Measurements from ENCODE around the gene OSGIN1.

OSGIN1 gene, protein sequence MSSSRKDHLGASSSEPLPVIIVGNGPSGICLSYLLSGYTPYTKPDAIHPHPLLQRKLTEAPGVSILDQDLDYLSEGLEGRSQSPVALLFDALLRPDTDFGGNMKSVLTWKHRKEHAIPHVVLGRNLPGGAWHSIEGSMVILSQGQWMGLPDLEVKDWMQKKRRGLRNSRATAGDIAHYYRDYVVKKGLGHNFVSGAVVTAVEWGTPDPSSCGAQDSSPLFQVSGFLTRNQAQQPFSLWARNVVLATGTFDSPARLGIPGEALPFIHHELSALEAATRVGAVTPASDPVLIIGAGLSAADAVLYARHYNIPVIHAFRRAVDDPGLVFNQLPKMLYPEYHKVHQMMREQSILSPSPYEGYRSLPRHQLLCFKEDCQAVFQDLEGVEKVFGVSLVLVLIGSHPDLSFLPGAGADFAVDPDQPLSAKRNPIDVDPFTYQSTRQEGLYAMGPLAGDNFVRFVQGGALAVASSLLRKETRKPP

DNA sequence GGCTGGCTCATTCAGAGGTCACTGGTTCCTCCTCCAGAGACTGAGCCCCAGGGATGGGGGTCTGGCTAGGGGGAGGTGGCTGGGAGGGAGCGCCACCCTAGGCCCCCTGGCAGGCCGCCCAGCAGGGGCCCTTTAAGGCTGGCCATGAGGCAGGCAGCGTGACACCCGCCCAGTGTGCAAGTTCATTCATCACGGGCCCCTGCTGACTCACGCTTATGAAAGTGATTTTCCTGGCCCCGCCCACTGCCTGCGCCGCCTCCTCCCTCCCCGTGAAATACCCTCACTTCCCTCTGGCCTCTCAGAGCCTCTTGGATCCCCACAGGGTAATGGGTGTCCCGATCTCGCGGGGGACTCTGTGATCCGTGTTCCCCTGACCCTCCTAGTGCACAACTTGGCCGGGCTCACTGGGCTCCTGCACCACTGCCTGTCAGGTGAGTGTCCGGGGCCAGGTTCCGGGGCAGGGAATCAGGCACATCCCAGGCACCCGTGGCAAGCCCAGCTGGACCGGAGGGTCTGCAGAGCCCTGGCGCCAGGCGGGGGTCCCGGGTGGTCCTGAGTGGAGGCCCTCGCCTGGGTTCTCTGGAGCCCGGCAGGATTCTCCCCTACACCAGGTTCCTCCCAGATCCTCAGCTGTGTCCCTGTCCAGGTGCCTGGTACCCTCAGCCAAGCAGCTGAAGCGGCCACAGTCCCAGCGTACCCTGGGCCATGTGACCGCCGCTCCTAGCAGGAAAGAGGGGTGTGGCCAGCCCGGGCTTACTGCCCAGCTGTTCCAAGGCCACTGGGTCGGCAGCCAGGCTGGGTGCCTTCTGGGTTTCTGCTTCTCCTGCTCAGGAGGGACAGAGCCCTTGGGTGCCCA, at the start of gene OSGIN1:
TSS of gene OSGIN1 (plus strand) at position 301 of the 856 bp plus-strand sequence. CDS start 4,432 bp downstream, outside the sequence.
- TF ChIP-seq, protein P1, sequence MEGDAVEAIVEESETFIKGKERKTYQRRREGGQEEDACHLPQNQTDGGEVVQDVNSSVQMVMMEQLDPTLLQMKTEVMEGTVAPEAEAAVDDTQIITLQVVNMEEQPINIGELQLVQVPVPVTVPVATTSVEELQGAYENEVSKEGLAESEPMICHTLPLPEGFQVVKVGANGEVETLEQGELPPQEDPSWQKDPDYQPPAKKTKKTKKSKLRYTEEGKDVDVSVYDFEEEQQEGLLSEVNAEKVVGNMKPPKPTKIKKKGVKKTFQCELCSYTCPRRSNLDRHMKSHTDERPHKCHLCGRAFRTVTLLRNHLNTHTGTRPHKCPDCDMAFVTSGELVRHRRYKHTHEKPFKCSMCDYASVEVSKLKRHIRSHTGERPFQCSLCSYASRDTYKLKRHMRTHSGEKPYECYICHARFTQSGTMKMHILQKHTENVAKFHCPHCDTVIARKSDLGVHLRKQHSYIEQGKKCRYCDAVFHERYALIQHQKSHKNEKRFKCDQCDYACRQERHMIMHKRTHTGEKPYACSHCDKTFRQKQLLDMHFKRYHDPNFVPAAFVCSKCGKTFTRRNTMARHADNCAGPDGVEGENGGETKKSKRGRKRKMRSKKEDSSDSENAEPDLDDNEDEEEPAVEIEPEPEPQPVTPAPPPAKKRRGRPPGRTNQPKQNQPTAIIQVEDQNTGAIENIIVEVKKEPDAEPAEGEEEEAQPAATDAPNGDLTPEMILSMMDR (conservative IDR thresholded peaks at IDR 0.05): no peak
- peak within 1 kb of the TSS; percentile 83 for H3K27ac ChIP-seq

DNA sequence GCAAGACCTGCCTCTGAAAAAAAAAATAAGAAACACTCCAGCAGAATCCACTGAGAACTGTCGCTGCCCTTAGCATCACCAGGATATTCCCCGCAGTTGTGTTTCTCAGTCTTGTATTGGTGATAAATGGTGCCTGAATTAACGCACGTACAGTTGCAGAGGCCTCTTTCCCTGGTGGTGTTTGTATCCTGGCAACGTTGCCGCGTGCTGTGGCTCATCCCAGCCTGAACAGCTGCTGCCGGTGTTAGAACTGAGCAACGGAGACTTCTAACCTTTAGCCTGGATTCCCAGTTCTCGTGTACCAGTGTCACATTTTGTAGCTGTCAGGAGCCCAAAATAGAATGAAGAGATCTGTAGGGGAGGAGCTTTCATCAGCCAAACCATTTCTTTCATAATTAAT, 49.3 kb upstream of the OSGIN1 start:
- H3K27ac ChIP-seq: no peak overlapping the region
- TF ChIP-seq, protein P1 (conservative IDR thresholded peaks at IDR 0.05): no peak

DNA sequence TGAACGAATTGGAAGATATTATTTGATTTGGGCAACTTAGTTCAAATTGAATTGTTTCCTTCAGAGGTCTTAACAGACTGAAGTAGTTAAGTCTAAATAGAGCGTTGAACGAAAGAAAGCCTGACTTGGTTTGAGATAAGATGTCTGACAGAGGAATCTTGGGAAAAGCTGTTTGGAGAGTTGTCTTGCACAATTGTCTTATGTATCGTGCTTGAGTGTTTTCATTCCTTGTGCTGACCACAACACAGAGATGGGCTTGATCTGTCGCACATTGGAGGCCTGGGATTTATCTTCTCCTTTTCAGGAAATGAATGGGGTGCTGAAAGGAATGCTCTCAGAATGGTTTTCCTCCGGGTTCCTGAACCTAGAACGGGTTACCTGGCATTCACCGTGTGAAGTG, 46.4 kb upstream of the OSGIN1 start:
- TF ChIP-seq, protein P1 (conservative IDR thresholded peaks at IDR 0.05): no peak
- H3K27ac ChIP-seq: no peak overlapping the region

DNA sequence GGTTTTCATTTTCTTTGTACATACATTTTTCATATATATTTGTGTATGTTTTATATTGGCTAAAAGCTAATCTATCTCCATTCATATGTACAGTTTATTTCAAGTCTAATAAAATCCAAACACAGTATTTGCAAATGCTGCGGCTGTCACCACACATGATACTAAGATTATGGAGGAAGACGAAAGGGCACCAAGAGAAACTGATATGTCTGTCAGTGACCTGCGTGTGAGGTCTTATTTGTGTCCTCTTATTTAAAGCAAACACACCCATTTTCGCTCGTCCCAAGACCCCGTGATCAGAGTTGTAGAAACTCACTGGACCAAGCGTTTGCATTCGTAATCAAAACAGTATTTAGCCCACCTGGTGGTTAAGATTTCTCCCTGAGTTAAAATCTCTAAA, 45.9 kb upstream of the OSGIN1 start:
- H3K27ac ChIP-seq: no peak overlapping the region
- TF ChIP-seq, protein P1 (conservative IDR thresholded peaks at IDR 0.05): no peak

DNA sequence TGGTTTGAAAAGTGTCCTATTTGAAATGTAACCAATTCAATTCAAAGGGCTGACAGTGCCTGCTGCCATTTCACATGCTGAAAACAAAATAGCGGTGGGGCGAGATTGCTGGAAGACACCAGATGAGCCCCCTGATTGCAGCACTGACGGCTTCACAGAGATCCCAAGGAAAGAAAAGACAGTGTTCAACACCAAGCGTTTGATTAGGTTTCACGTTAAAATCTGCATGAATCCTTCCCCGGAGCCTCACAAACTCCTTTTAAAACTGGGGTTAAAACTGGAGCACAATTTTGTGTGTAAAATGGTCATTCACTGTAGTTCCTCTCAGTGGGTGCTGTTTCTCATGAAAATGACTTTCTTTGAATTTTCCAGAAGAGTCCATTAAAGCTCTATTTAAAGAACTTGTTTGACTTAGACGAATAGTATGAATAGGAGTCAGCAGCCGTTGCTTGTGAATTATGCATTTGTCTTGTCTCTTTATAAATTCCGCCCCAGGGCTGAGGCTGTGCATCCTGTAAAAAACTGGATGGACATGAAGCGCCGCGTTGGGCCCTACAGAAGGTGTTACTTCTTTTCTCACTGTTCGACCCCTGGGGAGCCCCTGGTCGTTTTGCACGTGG, 45.3 kb upstream of the OSGIN1 start:
- TF ChIP-seq, protein P1 (conservative IDR thresholded peaks at IDR 0.05): no peak
- H3K27ac ChIP-seq: no peak overlapping the region

DNA sequence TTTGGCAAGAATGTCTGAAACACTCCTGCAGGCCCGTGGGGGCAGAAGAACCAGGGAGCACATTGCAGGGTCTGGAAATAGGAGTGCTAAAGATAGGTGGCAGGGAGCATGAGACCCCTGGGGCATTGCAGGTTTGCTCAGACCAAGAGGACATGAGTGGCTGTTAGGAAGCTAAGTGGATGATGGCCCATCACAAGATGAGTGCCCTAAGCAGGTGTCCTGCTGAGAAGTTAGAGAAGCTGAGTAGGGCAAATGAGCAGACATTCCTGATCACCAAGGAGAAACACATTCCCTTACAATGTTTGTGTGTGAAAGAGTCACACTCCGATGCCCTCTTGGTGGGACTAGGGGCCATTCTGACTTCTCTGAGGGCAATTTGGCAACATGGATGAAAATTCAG, 44.2 kb upstream of the OSGIN1 start:
- H3K27ac ChIP-seq: no peak overlapping the region
- TF ChIP-seq, protein P1 (conservative IDR thresholded peaks at IDR 0.05): no peak

DNA sequence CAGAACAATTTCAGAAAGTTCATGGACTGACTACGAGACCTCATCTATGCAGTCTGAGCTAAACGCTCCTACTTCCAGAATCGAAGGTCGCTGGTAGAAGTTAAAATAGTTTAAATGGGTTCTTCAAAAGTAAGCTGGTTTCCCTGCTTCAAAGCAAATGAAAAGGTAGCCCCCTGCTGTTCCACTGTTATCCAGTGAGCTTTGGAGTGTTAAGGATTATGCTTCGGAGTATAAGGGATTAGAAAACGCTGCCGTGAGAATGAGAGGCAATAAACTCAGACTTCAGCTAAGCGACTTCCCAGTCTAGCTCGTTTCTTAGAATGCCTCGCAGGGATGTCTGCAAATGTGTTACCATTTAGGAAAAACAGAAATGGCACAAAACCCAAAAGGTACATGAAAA, 41.8 kb upstream of the OSGIN1 start:
- TF ChIP-seq, protein P1 (conservative IDR thresholded peaks at IDR 0.05): no peak
- H3K27ac ChIP-seq: no peak overlapping the region
